DMS53 treated with DMSO at 0.1 percent for 48 hours (cell line): ENCODE results near the gene CACNA1I.

ENCODE experiments used
- DNase-seq: peaks from one replicate; lab custom pipeline; 2025; ENCODE audit not compliant: unreplicated experiment; lab: John Stamatoyannopoulos, UW

The CACNA1I gene

DNA sequence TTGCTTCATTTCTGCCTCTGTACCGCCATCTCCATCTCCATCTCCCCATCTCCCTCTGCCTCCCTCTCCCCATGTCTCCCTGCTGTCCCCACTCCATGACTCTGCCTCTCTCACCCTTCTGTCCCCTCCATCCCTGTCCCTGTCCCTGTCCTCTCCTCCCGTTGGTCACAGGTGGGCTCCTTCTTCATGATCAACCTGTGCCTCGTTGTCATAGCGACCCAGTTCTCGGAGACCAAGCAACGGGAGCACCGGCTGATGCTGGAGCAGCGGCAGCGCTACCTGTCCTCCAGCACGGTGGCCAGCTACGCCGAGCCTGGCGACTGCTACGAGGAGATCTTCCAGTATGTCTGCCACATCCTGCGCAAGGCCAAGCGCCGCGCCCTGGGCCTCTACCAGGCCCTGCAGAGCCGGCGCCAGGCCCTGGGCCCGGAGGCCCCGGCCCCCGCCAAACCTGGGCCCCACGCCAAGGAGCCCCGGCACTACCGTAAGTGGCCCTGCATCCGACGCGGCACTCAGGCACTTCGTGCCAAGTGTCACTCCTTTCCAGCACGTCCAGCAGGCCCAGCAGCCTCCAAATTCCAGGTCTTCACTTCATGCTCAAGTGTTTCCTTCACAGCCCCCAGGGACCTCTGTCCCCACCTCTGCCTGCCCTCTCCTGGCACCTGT, 76.0 kb downstream of the CACNA1I start:
- DNase-seq, result no peak

DNA sequence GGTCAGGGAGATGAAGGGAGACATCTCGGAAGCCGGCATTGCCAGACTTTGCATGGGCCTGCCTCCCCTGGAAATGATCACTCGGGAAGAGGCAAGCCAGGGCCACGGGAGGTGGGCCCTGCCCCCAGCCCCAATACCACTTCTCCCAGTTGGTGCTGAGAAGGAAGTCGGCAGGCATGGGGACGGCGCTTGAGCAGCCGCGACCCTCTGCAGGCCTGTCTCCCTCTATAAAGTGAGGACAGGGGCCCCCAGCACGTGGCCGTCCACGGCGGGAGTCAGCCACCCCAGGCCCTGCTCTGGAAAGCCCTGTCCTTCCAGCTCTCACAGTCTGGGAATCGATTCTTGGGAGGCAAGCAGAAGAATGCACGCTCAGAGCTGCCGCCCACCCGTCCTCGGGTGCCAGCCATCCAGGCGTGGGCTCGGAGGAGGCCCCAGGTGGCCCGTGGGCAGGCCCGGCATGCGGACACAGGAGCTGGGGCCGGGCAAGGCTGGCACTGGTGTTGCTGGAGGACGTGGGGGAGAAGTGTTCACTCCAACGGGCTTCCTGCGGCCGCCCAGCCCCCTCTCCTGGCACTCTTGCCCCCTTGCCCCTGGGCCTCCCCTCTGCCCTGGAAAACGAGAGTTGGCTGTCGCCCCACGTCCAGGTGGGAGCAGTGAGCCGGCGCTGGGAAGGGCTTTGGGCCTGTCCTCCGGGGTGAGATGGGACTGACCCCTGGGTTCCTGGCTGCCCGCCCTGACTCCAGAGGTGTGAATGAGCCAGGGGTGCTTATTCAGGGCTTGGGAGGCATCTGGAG, 77.5 kb downstream of the CACNA1I start:
- DNase-seq, result no peak

DNA sequence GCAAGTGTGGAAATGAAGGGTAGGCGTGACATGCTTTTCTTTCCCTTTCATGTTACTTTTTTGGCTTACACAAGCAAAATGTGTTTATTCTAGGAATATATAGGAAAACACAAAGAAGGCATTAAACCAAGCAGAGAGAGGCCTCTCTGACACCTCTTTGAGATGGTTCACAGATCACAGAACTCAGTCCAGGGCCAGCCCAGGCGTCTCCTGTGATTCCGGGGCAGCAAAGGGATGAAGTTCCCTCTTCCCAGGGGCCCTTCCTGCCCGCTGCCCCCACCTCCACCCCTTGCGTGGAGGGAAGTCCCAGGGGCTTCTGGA, 78.0 kb downstream of the CACNA1I start:
- DNase-seq, result no peak

DNA sequence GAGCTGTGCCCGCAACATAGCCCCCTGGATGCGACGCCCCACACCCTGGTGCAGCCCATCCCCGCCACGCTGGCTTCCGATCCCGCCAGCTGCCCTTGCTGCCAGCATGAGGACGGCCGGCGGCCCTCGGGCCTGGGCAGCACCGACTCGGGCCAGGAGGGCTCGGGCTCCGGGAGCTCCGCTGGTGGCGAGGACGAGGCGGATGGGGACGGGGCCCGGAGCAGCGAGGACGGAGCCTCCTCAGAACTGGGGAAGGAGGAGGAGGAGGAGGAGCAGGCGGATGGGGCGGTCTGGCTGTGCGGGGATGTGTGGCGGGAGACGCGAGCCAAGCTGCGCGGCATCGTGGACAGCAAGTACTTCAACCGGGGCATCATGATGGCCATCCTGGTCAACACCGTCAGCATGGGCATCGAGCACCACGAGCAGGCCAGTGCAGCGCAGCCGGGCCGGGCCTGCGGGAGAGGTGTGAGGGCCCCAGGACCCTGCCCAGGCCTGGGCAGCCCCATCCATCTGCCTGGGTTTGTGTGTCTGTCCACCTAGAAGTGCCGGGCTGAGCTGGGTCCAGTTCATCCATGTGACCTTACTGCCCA, 79.0 kb downstream of the CACNA1I start:
- no peak for DNase-seq

DNA sequence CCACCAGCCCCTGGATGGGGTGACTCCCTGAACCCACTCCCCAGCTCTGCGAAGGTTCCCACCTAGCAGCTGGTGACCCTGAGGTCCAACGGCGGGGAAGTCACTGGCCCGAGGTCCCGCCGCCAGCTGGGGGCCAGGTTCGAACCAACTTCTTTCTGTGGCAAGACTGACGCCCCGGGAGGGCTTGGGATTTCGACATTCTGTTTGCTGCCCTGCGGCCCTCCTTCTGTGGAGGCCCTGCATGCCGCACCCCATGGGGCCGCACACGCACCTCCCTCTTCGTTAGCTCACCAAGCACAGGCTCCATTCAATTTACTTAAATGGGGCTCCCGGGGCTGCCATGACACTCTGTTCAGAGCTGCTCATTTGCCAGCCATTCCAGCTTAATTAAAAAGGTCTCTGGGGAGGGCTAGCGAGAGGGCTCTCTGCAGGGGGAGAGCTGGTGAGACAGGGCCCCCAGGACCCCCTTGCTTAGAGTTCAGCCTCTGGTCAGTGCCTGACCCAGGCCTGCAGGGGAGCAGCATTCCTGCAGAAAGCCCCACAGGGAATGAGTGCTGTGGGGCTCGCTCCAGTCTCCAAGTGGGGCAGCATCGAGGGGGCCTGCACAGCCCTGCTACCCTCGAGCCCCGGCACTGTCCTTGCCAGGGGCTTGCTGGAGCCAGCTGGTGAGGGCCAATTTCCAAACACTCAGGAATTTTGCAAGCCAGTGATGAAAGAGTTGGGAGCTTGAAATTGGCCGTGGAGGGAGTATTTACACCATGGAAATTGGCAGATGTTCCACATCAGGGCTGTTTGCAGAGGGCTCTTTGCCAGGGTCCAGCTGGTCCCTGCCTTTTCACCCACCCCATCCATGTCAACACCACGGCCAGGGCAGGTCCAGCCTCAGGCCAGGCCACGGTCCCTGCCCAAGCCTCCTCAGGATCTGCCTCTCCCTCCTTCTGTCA, 80.8 kb downstream of the CACNA1I start:
- no peak for DNase-seq

DNA sequence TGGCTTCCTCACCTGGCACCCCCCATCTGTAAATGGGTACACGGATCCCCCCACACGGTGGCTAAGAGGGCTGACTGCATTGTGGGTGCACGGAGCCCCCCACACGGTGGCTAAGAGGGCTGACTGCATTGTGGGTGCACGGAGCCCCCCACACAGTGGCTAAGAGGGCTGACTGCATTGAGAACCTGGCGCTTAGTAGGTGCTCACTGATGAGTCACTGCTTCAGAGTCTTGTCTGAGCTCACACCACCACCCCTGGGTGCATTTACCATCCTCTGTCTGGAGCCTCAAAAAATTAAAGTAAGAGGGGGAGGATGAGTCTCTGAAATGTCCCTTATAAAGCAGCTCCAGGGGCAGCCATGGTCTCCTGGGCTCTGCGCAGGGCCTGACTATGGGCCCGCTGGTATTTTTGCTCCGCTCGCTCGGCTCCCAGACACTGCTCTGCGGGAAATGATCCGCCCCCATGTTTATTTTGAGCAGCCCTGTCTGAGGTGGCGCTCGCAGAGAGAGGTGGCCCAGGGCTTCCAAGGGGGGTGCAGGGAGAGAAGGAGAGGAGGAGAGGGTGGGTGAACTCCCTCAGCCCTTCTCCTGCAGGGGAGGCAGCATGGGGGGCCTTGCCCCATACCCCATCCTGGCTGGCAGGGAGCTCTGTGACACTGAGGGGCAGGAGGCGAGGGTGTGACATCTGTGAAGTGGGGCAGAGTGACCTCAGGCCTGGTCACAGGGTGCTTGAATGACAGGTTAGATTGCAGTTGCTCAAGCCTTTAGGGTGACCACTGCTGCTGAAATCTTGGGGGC, 82.6 kb downstream of the CACNA1I start:
- DNase-seq, result no peak

DNA sequence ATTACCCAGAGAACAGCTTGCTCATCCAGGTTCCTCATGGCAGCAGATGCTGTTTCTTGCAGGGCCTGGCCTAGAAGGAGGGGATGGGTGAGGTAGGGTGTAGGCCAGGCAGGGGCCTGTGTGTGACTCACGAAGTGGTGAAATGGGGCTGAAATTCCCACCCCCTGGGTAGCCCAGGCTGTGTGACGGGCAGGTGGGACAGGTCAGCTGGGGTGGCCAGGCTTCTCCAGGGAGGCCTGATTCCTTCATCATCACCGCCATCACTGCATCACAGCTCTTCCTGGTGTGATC, 83.2 kb downstream of the CACNA1I start:
- no peak for DNase-seq

DNA sequence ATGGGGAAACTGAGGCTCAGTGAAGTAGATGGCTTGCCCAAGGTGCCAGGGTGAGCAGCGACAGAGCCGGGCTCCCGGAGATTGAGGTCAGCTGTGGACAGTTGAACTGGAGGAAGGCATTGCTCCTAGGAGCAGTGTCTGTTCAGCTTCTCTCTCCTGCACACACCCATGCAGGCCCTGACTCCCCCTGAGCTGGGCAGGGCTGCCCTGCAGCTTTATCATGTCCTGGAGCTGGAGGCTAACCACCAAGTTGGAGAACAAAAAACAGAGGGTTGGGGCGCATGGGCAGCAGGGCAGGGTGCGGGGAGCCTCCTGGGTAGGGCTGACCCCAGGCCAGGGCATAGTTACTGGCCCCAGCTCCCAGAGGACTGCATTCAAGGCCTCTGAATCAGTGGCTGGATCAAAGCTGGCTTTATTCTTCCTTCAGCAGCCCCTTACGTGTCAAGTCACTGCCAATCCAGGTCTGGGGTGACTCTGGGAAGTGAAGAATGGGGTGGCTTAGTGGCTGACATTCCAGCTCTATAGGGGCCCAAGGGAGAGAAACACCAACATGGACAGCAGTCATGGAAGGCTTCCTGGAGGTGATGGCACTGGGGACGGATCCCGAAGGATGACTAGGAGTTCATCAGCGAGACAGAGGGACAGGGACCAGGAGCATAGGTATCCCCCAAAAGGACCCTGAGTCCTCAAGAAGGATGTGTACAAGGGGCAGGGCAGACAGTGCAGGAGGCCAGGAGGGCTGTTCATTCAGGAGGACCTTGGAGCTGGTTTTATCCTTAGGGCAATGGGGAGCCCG, 83.8 kb downstream of the CACNA1I start:
- no peak for DNase-seq

DNA sequence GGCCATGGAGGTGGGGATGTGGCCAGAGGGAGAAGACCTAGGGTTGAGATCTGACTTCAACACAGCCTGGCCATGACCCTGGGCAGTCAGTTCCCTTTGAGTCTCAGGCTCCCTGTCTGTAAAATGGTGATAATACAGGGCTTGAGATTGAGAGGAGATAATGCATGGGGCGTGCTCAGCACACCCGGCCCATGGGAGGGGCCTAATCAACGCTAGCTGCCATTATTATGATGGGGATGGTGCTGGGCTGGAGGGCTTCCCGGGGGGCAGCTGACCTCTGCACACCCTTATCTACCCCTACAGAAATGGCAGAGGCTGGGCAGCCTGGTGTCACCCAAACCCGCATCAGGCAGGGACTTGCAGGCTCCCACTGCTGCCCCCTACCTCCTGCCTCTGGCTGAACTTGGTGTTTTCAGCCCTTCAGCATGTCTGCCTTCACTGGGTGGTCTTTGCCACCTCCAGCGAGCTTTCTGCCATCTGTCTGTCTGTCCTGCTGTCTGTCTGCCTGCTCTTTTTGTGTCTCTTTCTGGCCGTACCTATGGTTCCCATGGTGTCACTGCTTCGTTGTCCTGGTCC, 84.5 kb downstream of the CACNA1I start:
- no peak for DNase-seq

DNA sequence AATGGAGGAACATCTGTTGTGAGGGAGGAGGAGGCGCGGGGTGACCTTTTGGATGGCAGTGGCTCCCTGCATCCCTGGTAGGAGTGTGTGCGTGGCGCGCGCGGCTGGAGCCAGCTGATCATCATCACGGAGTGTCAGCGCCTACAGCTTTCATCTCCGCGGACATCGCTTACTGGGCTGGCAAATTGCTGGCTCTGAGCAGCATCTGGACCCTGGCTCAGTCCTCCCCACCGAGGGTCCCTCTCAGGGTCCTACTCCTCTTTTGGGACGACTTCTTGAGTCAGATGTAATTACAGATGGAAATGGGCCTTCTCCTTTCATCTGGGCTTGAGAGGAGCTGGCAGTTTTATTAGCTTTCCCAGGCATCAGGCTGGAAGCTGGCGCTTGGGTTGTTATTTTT, 85.3 kb downstream of the CACNA1I start:
- DNase-seq, result no peak

DNA sequence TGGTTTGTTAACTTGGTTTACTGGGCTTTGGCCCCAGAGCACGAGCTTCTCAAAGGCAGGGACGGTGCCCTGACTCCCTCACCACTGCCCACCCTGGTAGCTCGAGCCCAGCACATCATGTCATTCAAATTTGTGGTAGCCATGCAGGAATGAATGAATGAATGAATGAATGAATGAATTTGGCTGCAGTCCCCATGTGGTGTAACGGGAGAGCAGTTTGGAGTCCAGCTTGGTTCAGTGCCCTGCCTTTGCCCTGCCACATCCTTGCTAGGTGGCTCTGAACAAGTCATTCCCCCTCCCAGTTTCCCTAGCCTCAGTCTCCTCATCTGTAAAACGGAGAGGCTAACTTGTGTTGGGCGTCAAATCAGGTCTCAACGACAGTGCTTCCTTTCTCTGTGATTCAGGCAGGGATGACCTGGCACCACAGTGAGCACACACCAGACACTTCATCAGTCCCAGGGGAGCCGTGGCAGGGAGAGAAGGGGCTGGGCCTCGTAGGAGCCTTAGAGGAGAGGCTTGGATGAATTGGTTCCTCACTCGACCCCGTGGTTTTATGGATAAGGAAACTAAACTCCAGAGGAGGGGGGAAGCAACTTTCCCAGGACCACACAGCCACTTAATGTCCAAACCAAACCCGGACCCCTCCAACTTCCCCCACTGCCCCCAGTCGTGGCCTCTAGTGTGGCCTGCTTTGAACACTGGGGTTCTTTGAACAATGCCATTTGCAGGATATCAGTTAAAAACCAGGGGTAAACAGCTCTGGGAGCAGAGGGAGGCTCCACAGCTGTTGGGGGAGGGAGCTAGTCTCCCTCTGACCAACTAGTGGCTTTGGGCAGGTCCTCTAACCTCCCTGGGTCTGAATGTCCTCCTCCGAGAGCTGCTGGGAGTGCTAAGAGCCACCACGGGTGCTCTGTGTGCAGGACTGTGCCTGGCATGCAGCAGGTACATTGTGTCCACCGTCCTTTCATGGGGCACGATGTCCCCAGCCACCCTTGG, 86.2 kb downstream of the CACNA1I start:
- DNase-seq, result no peak

DNA sequence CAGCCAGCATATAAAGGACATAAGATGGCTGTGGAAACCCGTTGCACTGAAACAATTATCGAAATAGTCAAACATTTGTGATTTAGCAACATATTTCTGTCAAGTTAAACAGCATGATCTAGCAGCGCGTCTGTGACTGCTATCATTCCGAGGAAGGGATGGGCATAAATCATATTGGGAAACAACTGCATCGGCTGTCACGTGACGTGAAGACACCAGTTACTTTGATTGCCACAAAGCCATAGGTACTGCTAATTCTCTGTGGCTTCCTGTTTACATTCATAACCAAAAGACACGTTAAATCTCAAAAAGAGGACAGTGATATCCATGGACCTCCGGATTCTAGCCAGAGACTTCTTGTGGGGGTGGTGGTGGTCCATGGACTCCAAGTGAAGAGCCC, 87.8 kb downstream of the CACNA1I start:
- no peak for DNase-seq

DNA sequence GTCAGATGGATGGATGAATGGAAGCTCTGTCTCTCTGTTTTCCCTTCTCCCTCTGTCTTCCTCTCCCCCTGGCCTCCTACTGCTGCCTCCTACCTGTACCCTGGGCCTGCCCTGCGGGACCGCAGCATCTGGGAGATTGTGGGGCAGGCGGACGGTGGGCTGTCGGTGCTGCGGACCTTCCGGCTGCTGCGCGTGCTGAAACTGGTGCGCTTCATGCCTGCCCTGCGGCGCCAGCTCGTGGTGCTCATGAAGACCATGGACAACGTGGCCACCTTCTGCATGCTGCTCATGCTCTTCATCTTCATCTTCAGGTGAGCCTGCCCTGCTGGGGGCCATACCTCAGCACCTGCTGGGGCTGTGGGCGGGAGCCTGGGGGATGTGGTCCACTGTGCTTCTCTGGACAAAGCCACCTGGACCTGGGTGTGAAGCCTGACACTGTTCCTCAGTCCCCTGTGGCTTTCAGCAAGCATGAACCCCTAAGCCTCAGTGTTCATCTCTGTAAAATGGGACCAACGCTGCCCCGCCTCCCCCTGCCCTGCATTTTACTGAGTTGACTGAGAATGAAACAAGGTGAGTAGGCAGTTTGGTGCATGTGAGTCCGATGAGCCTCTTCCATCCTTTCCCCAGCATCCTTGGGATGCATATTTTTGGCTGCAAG, 88.4 kb downstream of the CACNA1I start:
- DNase-seq, result no peak

DNA sequence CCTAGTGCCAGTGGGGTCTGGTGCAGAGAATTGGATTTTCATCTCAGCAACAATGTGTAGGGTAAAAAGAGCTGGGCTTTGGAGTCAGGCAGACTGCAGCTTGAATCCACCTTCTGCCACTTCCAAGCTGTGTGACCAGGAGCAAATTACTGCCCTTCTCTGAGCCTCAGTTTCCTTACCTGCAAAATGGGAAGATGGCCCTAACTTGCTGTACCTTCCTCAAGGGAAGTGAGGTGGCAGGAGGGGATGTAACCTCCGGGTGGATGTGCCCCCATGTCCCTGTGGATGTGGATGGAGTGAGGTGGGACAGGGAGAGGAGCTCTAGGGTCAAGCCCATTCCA, 90.9 kb downstream of the CACNA1I start:
- no peak for DNase-seq

DNA sequence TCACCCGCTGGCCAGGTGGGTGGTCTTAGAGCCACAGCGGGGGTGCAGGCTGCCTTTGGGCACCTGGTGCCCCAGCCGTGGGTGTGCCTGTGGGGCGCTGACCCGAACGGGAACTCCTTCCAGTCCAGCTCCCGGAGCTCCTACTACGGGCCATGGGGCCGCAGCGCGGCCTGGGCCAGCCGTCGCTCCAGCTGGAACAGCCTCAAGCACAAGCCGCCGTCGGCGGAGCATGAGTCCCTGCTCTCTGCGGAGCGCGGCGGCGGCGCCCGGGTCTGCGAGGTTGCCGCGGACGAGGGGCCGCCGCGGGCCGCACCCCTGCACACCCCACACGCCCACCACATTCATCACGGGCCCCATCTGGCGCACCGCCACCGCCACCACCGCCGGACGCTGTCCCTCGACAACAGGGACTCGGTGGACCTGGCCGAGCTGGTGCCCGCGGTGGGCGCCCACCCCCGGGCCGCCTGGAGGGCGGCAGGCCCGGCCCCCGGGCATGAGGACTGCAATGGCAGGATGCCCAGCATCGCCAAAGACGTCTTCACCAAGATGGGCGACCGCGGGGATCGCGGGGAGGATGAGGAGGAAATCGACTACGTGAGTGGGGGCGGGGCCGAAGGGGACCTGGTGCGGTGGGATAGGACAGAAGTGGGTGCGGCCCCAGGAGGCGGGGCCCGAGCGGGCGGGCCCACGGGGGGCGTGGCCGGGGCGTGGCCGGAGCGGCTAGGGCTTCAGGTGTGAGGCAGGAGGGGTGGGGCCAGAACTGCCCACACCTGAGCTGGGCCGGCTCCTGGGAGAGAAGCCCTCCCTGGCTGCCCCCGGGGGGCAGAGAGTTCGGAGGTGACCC, 91.5 kb downstream of the CACNA1I start:
- peak; percentile 38 for DNase-seq

DNA sequence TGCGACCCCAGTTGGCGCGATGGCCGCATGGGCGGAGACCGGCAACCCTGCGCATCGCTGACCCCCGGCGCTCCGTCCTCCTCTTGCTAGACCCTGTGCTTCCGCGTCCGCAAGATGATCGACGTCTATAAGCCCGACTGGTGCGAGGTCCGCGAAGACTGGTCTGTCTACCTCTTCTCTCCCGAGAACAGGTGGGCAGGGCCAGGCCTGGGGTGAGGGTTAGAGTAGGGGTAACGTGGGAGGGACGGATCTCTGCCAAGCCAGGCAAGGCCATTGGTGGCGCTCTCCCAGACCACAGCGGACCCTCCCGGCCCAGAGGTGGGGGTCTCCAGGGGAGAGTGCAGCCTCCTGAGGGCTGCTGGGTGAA, 92.1 kb downstream of the CACNA1I start:
- DNase-seq, result peak; percentile 38

DNA sequence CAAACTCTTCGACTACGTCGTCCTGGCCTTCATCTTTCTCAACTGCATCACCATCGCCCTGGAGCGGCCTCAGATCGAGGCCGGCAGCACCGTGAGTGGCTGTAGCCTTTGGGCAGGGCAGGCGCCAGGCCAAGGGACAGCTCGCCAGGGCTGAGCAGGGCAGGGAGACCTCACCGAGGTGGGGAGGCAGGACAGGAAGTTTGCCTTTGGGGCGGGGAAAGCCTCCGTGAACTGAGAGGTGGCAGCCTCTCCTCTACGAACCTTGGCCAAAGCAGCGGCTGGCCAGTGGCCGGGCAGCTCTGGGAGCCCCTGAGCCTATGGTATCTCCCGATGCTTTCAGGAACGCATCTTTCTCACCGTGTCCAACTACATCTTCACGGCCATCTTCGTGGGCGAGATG, 93.2 kb downstream of the CACNA1I start:
- DNase-seq, result peak; percentile 49
